Spinal cord (tissue), 10 donors: ENCODE results near the gene SHC3. TPM values are rescaled to one million over a fixed set of nuclear protein-coding genes. Genes with fewer than 3 reads are reported as not detected.

Experiments used
- DNase-seq, 6 donors: peaks; one replicate each; pipeline versions ENCODE4 v3.0.0 to v3.0.0-alpha.2; 2013 to 2015; ENCODE audit warnings: low spot score in 6 of 6, low read depth in 4 of 6
- H3K27ac ChIP-seq: one replicate; pipeline ENCODE4 v1.5.1; 2013; ENCODE audit warnings: low read depth, low read length, control low read depth
- H3K27me3 ChIP-seq: one replicate; pipeline ENCODE4 v1.6.1; 2013; ENCODE audit warnings: low read length; ENCODE audit not compliant: control insufficient read depth, insufficient read depth
- H3K36me3 ChIP-seq: one replicate; pipeline ENCODE4 v1.6.1; 2013; ENCODE audit warnings: low read length; ENCODE audit not compliant: control insufficient read depth, insufficient read depth
- H3K4me1 ChIP-seq: one replicate; pipeline ENCODE4 v1.6.1; 2013; ENCODE audit warnings: low read length; ENCODE audit not compliant: control insufficient read depth, insufficient read depth
- H3K4me3 ChIP-seq: one replicate; pipeline ENCODE4 v1.5.1; 2013; ENCODE audit warnings: low read depth, low read length, control low read depth
- H3K9me3 ChIP-seq: one replicate; pipeline ENCODE4 v1.6.1; 2013; ENCODE audit warnings: low read length; ENCODE audit not compliant: control insufficient read depth, insufficient read depth
- WGBS: methylation state at CpG from one replicate; pipeline ENCODE4 v1.1.5; 2013; ENCODE audit warnings: missing lambda C conversion rate; ENCODE audit not compliant: insufficient coverage; 5-methylcytosine and 5-hydroxymethylcytosine counted together
- polyA plus RNA-seq, 2 donors: library from polyadenylated mRNA; unstranded; fragments of 120-200 nt; gene quantifications; one replicate each; pipeline ENCODE4 v1.2.1, GENCODE V29; 2013; ENCODE audit not compliant: insufficient read length in 2 of 2
- total RNA-seq, 2 donors: library from RNA; depleted of rRNA in 1 of 2; stranded (reverse); fragments of 120-200 nt in 1 of 2; fragments of >200 nt in 1 of 2; gene quantifications; one replicate each; pipeline versions ENCODE4 v1.2.3 to v1.2.4, GENCODE V29; 2013 to 2014
- donor health status: healthy.

SHC3 gene
- total and polyA plus RNA-seq, 4 donors, result 15.5 to 50.3 (median 30.1) TPM

- H3K4me3 ChIP-seq, result no peak overlapping the region
- no peaks in the 10 kb centered on the region for H3K9me3 ChIP-seq
- no peaks in the 10 kb centered on the region for H3K36me3 ChIP-seq
- no peaks in the 10 kb centered on the region for H3K4me1 ChIP-seq
- no peaks in the 10 kb centered on the region for H3K27me3 ChIP-seq
- H3K27ac ChIP-seq, result no peak overlapping the region
- 83% methylated on average over 1 of the region's 2 CpGs for WGBS
- no peak for DNase-seq
Observed at GRCh38 chr9:89144238-89144637, 34.4 kb downstream of the SHC3 start.

DNA sequence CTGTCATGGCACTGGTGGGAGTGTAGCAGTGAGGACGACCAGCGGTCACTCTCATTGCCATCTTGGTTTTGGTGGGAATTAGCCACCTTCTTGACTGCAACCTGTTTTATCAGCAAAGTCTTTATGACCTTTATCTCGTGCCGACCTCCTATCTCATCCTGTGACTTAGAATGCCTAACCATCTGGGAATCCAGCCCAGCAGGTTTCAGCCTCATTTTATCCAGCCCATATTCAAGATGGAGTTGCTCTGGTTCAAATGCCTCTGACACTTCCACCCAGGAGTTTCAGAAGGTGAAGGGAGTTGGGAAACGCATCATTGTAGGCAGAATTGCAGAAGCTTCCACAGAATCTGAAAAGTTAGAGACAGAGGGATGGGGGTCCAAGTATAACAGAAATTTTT lies 35.4 kb downstream of the SHC3 start:
- 100% methylated on average over 1 of the region's 5 CpGs for WGBS
- Histone ChIP-seq H3K27ac (no peak overlapping the region), H3K4me3 (no peak overlapping the region), H3K36me3 (no peaks in the 10 kb centered on the region), H3K27me3 (no peaks in the 10 kb centered on the region), H3K4me1 (no peaks in the 10 kb centered on the region), H3K9me3 (no peaks in the 10 kb centered on the region)
- no peak for DNase-seq

DNA sequence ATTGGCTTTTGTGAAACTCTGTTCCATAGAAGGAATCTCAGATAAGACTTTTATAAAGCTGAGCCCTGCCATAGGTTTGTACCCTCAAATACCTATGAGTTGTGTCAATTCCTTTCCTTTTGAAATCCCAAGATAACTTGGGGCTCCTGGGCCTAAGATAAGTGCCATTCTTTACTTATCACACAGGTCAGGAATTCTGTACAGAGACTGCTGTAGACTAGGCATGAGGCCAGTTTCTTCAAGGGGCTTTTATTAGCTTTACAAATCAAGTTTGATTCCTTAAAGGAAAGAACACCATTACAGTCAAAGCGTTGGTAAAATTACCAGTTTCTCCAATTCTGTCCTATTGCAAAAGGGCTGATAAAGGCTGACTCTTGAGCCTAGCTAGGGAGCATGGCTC lies 39.2 kb downstream of the SHC3 start:
- Histone ChIP-seq H3K36me3 (no peaks in the 10 kb centered on the region), H3K27me3 (no peaks in the 10 kb centered on the region), H3K27ac (no peak overlapping the region), H3K4me3 (no peak overlapping the region), H3K4me1 (no peaks in the 10 kb centered on the region), H3K9me3 (no peaks in the 10 kb centered on the region)
- peak in 2 of 6 donors; percentile 8 to 12 for DNase-seq
- 40% methylated on average over 1 of the region's 1 CpG for WGBS

DNA sequence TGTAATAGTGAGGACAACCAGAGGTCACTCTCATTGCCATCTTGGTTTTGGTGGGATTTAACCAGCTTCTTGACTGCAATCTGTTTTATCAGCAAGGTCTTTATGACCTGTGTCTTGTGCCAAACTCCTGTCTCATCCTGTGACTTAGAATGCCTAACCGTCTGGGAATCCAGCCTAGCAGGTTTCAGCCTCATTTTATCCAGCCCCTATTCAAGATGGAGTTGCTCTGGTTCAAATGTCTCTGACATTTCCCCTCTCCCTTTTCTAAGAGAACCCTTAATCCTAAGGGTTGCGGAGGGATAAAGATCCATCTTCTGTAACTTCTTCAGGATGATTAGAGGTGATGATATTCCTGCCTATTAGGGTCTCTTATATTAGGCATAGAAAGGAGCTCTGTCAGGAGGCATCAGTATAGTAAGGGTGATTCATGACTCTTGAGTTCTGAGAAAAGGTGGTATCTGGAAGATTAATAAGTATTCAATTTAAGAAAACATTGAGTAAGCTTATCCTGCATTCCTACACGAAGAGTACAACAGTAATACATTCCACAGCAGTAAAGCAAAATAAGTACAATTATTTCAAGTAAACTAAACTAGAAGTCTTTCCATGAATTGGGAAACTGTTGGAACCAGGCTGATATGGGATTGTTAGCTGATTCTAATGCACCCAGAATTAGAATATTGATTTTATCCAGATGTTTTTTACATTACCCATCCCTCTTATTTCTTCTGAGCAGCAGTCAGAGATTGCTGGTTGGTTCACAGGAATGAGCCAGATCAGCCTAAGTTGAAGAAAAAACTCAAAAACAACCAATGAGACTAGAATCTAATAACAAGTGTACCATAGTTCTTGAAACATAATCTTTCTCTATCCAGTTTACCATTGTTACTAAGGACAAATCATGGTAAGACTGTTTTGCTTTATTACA lies 39.9 kb downstream of the SHC3 start:
- H3K9me3 ChIP-seq, result peaks cover 2% of the 10 kb centered on the region
- 45% methylated on average over 1 of the region's 3 CpGs for WGBS
- no peaks in the 10 kb centered on the region for H3K4me1 ChIP-seq
- H3K27ac ChIP-seq, result no peak overlapping the region
- H3K4me3 ChIP-seq, result no peak overlapping the region
- DNase-seq, result no peak
- no peaks in the 10 kb centered on the region for H3K27me3 ChIP-seq
- H3K36me3 ChIP-seq, result no peaks in the 10 kb centered on the region

- 19% methylated on average over 4 of the region's 8 CpGs for WGBS
- no peak overlapping the region for H3K27ac ChIP-seq
- DNase-seq, result peak in 3 of 6 donors; percentile 7 to 56 (median 53)
Observed at GRCh38 chr9:89137542-89138462, 40.8 kb downstream of the SHC3 start.

DNA sequence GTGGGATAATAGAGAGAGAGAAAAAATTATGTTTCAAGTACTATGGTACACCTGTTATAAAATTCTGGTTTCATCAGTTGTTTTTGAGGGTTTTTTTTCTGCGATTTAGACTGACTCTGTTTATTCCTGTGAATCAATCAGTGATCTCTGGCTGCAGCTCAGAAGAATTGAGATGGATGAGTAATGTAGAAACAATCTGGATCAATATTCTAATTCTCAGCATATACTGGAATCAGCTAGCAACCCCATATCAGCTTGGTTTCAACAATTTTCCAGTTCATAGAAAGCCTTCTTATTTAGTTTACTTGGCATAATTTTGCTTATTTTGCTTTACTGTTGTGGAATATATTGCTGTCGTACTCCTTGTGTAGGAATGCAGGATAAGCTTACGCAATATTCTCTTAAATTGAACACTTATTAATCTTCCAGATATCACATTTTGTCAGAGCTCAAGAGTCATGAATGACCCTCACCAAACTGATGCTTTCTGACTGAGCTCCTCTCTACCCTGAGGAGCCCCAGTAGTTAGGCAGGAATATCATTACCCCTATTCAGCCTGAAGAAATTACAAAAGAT lies 42.9 kb downstream of the SHC3 start:
- WGBS, result no CpG with 5 or more reads among the region's 3 CpGs

More at GRCh38 chr9:89137542-89138462, 40.8 kb downstream of the SHC3 start:
- H3K4me3 ChIP-seq, result no peak overlapping the region
- H3K36me3 ChIP-seq, result no peaks in the 10 kb centered on the region
- peaks cover 2% of the 10 kb centered on the region for H3K9me3 ChIP-seq
- H3K4me1 ChIP-seq, result no peaks in the 10 kb centered on the region
- H3K27me3 ChIP-seq, result no peaks in the 10 kb centered on the region

GRCh38 chr9:89134709-89135108 lies 43.9 kb downstream of the SHC3 start:
- Histone ChIP-seq H3K27ac (no peak overlapping the region), H3K27me3 (no peaks in the 10 kb centered on the region), H3K4me1 (no peaks in the 10 kb centered on the region), H3K4me3 (no peak overlapping the region), H3K9me3 (peaks cover 2% of the 10 kb centered on the region), H3K36me3 (no peaks in the 10 kb centered on the region)
- no peak for DNase-seq
- whole genome bisulfite sequencing, result no CpG with 5 or more reads among the region's 1 CpG

More for the DNA sequence above, 42.9 kb downstream of the SHC3 start:
- no peak for DNase-seq
- H3K36me3 ChIP-seq, result no peaks in the 10 kb centered on the region
- no peaks in the 10 kb centered on the region for H3K4me1 ChIP-seq
- no peaks in the 10 kb centered on the region for H3K27me3 ChIP-seq
- no peak overlapping the region for H3K4me3 ChIP-seq
- H3K9me3 ChIP-seq, result peaks cover 2% of the 10 kb centered on the region
- H3K27ac ChIP-seq, result no peak overlapping the region

GRCh38 chr9:89122949-89123348 lies 55.7 kb downstream of the SHC3 start:
- Histone ChIP-seq H3K27ac (no peak overlapping the region), H3K36me3 (no peaks in the 10 kb centered on the region)

DNA sequence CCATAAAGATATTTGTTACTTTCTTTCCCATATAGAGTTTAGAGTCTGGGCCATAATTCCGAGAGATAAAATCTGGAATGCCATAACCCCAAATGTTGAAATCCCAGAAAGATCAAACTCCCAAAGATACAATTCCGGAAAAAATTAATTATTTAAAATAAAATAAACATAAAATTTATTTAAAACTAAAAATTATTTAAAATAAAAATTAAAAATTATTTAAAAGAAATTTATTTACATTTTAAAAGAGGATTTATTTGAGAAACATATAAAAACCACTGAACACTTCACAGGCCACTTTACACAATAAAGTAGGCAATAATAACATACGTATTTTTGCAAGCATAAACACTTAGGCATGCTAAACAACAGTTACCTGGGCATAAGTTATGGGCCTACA lies 57.9 kb downstream of the SHC3 start:
- WGBS, result no CpG with 5 or more reads among the region's 3 CpGs
- Histone ChIP-seq H3K27ac (no peak overlapping the region), H3K4me1 (no peaks in the 10 kb centered on the region), H3K27me3 (no peaks in the 10 kb centered on the region), H3K9me3 (no peaks in the 10 kb centered on the region), H3K4me3 (no peak overlapping the region), H3K36me3 (no peaks in the 10 kb centered on the region)
- no peak for DNase-seq

More at GRCh38 chr9:89122949-89123348, 55.7 kb downstream of the SHC3 start:
- no peak for DNase-seq
- no peaks in the 10 kb centered on the region for H3K27me3 ChIP-seq
- WGBS, result 100% methylated on average over 1 of the region's 2 CpGs
- H3K4me3 ChIP-seq, result no peak overlapping the region
- no peaks in the 10 kb centered on the region for H3K4me1 ChIP-seq
- peaks cover under 1% of the 10 kb centered on the region for H3K9me3 ChIP-seq
